OCI-LY1 (cell line): ENCODE data around the gene TMEM30A.

Source experiments
- H2AFZ ChIP-seq: fragments of 200-600 bp; sonication (generic), shearing (Covaris generic); 2 replicates; pipeline ENCODE4 v1.6.0; 2014; ENCODE audit warnings: antibody characterized with exemption, mild to moderate bottlenecking, low read length
- H3F3A ChIP-seq: fragments of 200-600 bp; sonication (generic), shearing (Covaris generic); 2 replicates; pipeline ENCODE4 v1.6.0; 2014; ENCODE audit warnings: mild to moderate bottlenecking, antibody characterized with exemption, low read length, moderate library complexity; ENCODE audit not compliant: insufficient read depth
- H3K27ac ChIP-seq: fragments of 200-600 bp; sonication (generic); 2 replicates; pipeline ENCODE4 v1.5.1; 2014; ENCODE audit warnings: low read length, mixed run types, mild to moderate bottlenecking, low read depth; ENCODE audit not compliant: poor library complexity, severe bottlenecking
- H3K27me3 ChIP-seq: fragments of 200-600 bp; sonication (generic); 2 replicates; pipeline ENCODE4 v1.6.0; 2014; ENCODE audit warnings: antibody characterized with exemption, mild to moderate bottlenecking, low read length, moderate library complexity; ENCODE audit not compliant: insufficient read depth
- H3K36me3 ChIP-seq: fragments of 200-600 bp; sonication (generic); 2 replicates; pipeline ENCODE4 v1.6.1; 2014; ENCODE audit warnings: mild to moderate bottlenecking, antibody characterized with exemption, low read length, moderate library complexity, mixed read lengths; ENCODE audit not compliant: insufficient read depth
- H3K4me1 ChIP-seq: fragments of 200-600 bp; sonication (generic); 2 replicates; pipeline ENCODE4 v1.5.1; 2014; ENCODE audit warnings: mild to moderate bottlenecking, low read length, moderate library complexity; ENCODE audit not compliant: insufficient read depth, severe bottlenecking
- H3K4me2 ChIP-seq: fragments of 200-600 bp; sonication (generic), shearing (Covaris generic); 2 replicates; pipeline ENCODE4 v1.6.1; 2014; ENCODE audit warnings: low read length
- H3K4me3 ChIP-seq: fragments of 200-600 bp; sonication (generic); 2 replicates; pipeline ENCODE4 v1.5.1; 2014; ENCODE audit warnings: low read length, low read depth, mild to moderate bottlenecking, mixed read lengths; ENCODE audit not compliant: poor library complexity, severe bottlenecking
- H3K79me2 ChIP-seq: fragments of 200-600 bp; shearing (Covaris generic); 2 replicates; pipeline ENCODE4 v1.6.1; 2016; ENCODE audit warnings: mixed run types, low read length, mixed read lengths; ENCODE audit not compliant: insufficient read depth
- H3K9ac ChIP-seq: fragments of 200-600 bp; sonication (generic), shearing (Covaris generic); 2 replicates; pipeline ENCODE4 v1.6.1; 2014; ENCODE audit warnings: mild to moderate bottlenecking, low read length, mixed read lengths
- H3K9me2 ChIP-seq: fragments of 200-600 bp; sonication (generic), shearing (Covaris generic); 2 replicates; pipeline ENCODE4 v1.6.1; 2014; ENCODE audit warnings: low read depth, mild to moderate bottlenecking, low read length, mixed read lengths
- H3K9me3 ChIP-seq: fragments of 200-600 bp; shearing (Covaris generic); 2 replicates; pipeline ENCODE4 v1.6.1; 2014; ENCODE audit warnings: low read length, mixed read lengths
- H4K20me1 ChIP-seq: fragments of 200-600 bp; sonication (generic), shearing (Covaris generic); 2 replicates; pipeline ENCODE4 v1.6.0; 2016; ENCODE audit warnings: mild to moderate bottlenecking, low read length; ENCODE audit not compliant: insufficient read depth
- EZH2 ChIP-seq: fragments of 200-600 bp; sonication (generic), shearing (Covaris generic); IDR thresholded peaks from 2 replicates; pipeline ENCODE4 v1.8.0; 2017; ENCODE audit warnings: borderline replicate concordance, mixed run types, mild to moderate bottlenecking, antibody characterized with exemption, low read length, moderate library complexity, mixed read lengths
- TF ChIP-seq, protein P1 (sequence below): fragments of 200-600 bp; sonication (generic), shearing (Covaris generic); IDR thresholded peaks from 2 replicates; pipeline ENCODE4 v1.5.1; 2017; ENCODE audit warnings: mild to moderate bottlenecking, antibody characterized with exemption, low read length, moderate library complexity, mixed read lengths

TMEM30A gene

DNA sequence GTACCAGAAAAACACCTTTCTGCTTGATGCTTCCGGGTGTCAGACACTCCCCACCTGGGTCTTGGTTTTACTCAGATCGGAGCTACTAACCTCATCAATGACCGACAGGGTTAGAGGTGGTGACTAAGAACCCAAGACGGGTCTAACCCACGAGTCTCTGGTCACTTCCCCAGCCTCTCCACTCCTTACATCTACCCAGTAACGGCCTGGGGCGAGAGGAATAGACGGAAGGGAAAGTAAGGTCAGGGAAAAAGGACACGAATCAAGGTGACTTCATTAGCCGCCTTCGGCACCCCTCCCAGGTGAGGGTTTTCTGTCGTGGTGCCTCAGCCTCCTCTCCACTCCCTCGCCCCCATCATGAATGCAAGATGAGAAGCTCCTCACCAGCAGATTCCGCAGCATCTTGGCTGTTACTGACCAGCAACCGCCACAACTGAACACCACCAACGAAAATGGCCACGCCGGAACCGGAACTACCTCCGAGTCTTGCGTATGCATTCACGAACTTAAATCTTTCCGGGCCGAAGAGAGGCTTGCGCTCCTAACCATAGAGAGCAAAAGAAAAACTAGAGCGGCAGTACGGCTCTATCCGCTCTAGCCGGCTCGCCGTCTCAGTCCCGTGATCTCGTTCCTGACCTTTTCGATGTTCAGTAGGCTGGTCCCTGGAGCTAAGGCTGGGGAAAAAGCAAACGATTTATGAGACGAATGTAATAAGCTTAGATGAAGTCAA lies 41.1 kb downstream of the TMEM30A start, which contains the start of gene COX7A2:
COX7A2 (minus strand) TSS at position 469 of the 730 bp plus-strand sequence; CDS start at position 402, 67 bp downstream.
- H3K9ac ChIP-seq = peak within 1 kb of the TSS; percentile 84
- H3K79me2 ChIP-seq = peaks cover 23% of the 10 kb centered on the region
- TF ChIP-seq EZH2 = no peak
- TF ChIP-seq, protein P1, sequence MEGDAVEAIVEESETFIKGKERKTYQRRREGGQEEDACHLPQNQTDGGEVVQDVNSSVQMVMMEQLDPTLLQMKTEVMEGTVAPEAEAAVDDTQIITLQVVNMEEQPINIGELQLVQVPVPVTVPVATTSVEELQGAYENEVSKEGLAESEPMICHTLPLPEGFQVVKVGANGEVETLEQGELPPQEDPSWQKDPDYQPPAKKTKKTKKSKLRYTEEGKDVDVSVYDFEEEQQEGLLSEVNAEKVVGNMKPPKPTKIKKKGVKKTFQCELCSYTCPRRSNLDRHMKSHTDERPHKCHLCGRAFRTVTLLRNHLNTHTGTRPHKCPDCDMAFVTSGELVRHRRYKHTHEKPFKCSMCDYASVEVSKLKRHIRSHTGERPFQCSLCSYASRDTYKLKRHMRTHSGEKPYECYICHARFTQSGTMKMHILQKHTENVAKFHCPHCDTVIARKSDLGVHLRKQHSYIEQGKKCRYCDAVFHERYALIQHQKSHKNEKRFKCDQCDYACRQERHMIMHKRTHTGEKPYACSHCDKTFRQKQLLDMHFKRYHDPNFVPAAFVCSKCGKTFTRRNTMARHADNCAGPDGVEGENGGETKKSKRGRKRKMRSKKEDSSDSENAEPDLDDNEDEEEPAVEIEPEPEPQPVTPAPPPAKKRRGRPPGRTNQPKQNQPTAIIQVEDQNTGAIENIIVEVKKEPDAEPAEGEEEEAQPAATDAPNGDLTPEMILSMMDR = no peak
- peaks cover 5% of the 10 kb centered on the region; the same call in 1 of the 2 replicates for H3F3A ChIP-seq
- peak within 1 kb of the TSS; percentile 85 for H3K4me2 ChIP-seq
- peak within 1 kb of the TSS; percentile 66 for H3K27ac ChIP-seq
- no peaks in the 10 kb centered on the region for H4K20me1 ChIP-seq
- peak within 1 kb of the TSS; percentile 99 for H2AFZ ChIP-seq
- peak within 1 kb of the TSS; percentile 87 for H3K4me3 ChIP-seq
- H3K27me3 ChIP-seq = 0 out of 2 replicates have a peak, but pooled peaks cover 3% of the 10 kb centered on the region
- H3K36me3 ChIP-seq = peaks cover 28% of the 10 kb centered on the region
- H3K9me3 ChIP-seq = no peaks in the 10 kb centered on the region
- peaks cover 17% of the 10 kb centered on the region for H3K4me1 ChIP-seq
- no peaks in the 10 kb centered on the region for H3K9me2 ChIP-seq

DNA sequence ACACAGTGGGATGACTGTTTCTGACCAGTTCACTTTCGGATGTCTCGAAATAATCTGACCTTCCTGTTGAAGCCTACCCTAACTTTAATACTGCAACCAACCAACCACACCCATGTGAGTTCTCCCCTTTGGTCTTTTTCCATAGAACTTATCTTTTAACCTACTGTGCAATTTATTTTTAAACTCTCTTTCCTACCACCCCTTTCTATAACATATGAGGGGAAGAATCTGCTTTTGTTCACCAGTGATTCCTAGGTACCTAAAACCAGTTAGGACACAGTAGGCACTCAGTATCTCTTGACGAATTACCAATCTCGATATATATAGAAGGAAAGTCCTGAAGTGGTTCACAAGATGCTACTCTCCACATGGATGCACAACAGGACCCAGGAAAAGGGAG lies 48.0 kb downstream of the TMEM30A start:
- H3K27ac ChIP-seq = no peak overlapping the region
- TF ChIP-seq EZH2 = no peak
- TF ChIP-seq, protein P1 = no peak
- no peaks in the 10 kb centered on the region for H3K27me3 ChIP-seq
- no peaks in the 10 kb centered on the region for H3K9me2 ChIP-seq
- no peaks in the 10 kb centered on the region for H4K20me1 ChIP-seq
- H3K4me3 ChIP-seq = no peak overlapping the region
- H3K9ac ChIP-seq = no peak overlapping the region
- no peak overlapping the region for H3K4me2 ChIP-seq
- H3K36me3 ChIP-seq = peaks cover 42% of the 10 kb centered on the region
- H3K9me3 ChIP-seq = no peaks in the 10 kb centered on the region
- H3F3A ChIP-seq = no peaks in the 10 kb centered on the region
- H2AFZ ChIP-seq = no peak overlapping the region
- peaks cover 2% of the 10 kb centered on the region for H3K4me1 ChIP-seq
- H3K79me2 ChIP-seq = peaks cover 6% of the 10 kb centered on the region

DNA sequence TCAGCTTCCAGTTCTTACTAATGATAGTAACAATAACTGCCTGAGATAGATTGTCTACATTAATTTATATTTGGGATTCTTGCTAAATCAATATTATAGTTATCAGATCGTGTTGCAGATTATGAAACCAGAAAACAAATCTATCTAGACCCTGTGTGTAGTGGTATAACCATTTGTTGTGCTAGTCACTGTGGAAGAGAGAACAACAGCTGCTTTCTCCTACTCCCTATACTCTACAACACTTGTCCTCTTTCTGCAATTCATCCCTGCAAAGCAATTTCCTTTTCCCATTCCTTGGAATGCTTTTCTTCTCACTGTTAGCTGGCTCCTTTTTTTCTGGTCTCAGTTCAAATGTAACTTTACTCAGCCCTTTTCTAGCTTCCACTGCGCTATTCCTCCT lies 49.3 kb downstream of the TMEM30A start:
- Histone ChIP-seq H4K20me1 (no peaks in the 10 kb centered on the region), H3F3A (no peaks in the 10 kb centered on the region), H3K79me2 (no peaks in the 10 kb centered on the region; the same call in 1 of the 2 replicates), H3K27me3 (no peaks in the 10 kb centered on the region), H2AFZ (no peak overlapping the region), H3K9me2 (no peaks in the 10 kb centered on the region), H3K36me3 (peaks cover 32% of the 10 kb centered on the region), H3K9ac (no peak overlapping the region), H3K27ac (no peak overlapping the region), H3K9me3 (no peaks in the 10 kb centered on the region), H3K4me2 (no peak overlapping the region), H3K4me3 (no peak overlapping the region), H3K4me1 (no peaks in the 10 kb centered on the region)
- TF ChIP-seq, protein P1 = no peak
- no peak for TF ChIP-seq EZH2
